AG04449 (cell line): Measurements from ENCODE around the gene TAF1C.
"Not testable (repeated sequence)": the region's sequence is repeated elsewhere in the genome, so short reads cannot be mapped to it uniquely, and the experiment has no call there.

Source experiments
- CTCF ChIA-PET: fragments of 350-600 bp; formaldehyde crosslinking; extraction: SDS; loops from one replicate; lab custom pipeline; 2021; ENCODE audit warnings: antibody characterized with exemption; lab: Yijun Ruan, JAX
- POLR2A ChIA-PET: fragments of 400-600, 350-600 bp; formaldehyde crosslinking; extraction: SDS; loops from one replicate; lab custom pipeline; 2020; ENCODE audit warnings: antibody characterized with exemption, inconsistent platforms; lab: Yijun Ruan, JAX
- DNase-seq: peaks from one replicate; pipeline ENCODE4 v3.0.0-alpha.2; 2010; ENCODE audit warnings: low read depth, low spot score
- H3K4me3 ChIP-seq: 2 replicates; pipeline ENCODE4 v1.5.1; 2011; ENCODE audit warnings: low read depth, mild to moderate bottlenecking, control low read depth, low read length
- CTCF ChIP-seq: IDR thresholded peaks from one replicate; pipeline ENCODE4 v1.5.1; 2011; ENCODE audit warnings: mild to moderate bottlenecking, moderate library complexity, low read length, control low read depth, inconsistent platforms; ENCODE audit not compliant: insufficient read depth; ENCODE audit errors: missing control alignments

The TAF1C gene

GRCh38 chr16:84207251-84207650 is 20.4 kb upstream of the TAF1C start:
- no peak for DNase-seq
- CTCF ChIA-PET = interaction anchor here (1.3 kb wide), 1 partner anchor 21 kb away, joined by 3 read pairs; the partner anchor contains the start of gene TAF1C

DNA sequence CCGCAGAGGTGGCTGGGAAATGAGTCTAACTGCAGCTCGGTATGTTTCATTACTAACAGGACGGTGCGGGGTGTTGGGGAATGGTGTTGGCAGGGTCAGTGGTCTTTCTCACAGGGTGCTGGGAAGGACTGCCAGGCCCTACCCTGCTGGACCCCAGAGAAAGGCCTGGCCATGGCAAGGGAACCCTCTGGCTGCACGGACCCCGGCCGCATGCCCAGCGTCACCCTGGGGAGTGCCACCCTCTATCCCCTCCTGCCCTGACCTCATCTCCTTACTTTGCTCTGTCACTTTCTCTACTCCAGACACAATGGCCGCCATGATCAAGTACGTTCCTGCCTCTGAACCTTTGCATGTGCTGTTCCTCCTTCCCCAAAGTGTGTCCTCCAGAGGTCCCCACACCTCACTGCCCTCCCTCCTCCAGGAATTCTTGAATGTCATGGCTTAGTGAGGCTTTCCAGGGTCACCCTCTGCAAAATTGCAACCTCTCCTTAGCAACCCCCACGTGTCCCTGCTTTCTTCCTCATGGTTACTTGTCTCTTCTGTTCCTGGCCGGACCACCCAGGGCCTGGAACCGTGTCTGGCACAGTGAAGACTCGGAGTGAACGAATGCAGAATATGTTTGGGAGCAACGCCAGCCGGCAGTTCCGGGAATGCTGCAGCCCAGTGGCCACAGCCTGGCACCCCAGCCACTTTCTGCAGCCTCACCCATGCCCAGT is 19.3 kb upstream of the TAF1C start:
- CTCF ChIA-PET = no interaction called here
- POLR2A ChIA-PET = no interaction called here
- no peak overlapping the region for H3K4me3 ChIP-seq
- no peak for TF ChIP-seq CTCF
- DNase-seq = no peak

More at GRCh38 chr16:84207251-84207650, 20.4 kb upstream of the TAF1C start:
- H3K4me3 ChIP-seq = no peak overlapping the region
- TF ChIP-seq CTCF = no peak
- POLR2A ChIA-PET = no interaction called here

DNA sequence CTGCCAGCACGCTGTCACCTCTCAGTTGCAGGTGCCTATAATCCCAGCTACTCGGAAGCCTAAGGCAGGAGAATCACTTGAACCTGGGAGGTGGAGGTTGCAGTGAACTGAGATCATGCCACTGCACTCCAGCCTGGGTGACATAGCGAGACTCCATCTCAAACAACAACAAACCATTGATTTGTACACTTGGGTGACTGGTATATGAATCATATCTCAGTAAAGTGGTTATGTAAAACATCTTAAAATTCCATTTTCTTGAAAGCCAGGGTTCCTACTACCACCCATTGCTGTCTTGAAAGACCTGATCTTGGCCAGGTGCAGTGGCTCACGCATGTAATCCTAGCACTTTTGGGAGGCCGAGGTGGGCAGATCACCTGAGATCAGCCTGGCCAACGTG is 18.3 kb upstream of the TAF1C start:
- DNase-seq, CTCF ChIA-PET, H3K4me3 ChIP-seq, POLR2A ChIA-PET: not testable (repeated sequence)

DNA sequence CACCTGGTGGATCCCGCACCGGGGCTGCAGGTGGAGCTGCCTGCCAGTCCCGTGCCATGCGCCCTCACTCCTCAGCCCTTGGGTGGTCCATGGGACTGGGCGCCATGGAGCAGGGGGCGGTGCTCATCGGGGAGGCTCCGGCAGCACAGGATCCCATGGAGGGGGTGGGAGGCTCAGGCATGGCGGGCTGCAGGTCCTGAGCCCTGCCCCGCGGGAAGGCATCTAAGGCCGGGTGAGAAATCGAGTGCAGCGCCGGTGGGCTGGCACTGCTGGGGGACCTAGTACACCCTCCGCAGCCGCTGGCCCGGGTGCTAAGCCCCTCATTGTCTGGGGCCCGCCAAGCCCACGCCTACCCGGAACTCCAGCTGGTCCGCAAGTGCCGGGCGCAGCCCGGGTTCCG is 17.7 kb upstream of the TAF1C start:
- DNase-seq, H3K4me3 ChIP-seq, POLR2A ChIA-PET: not testable (repeated sequence)
- CTCF ChIA-PET = interaction anchor here (1.4 kb wide), 1 partner anchor 120 kb away, joined by 4 read pairs; no protein-coding TSS in a partner anchor

DNA sequence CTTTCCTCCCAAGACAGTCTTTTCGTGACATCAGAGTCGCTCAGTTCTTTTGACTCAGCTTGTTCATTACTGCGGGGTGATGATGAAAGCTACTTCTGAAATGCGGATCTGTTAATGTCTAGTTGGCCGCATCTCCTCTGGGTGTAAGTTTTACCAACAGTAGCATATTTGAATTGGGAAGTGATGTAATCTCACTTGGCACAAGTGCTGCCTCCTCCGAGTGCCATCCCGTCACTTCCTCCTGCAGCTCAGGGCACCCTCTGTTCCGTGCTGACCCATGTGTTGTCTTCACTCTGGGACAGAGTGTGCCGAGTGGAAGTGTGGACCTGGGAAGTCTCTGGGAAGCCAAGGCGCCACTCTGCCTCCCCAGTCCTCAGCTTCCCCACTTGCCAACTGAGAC is 13.0 kb upstream of the TAF1C start:
- no peak overlapping the region for H3K4me3 ChIP-seq
- CTCF ChIA-PET = interaction anchor here (3.3 kb wide), 1 partner anchor 13 kb away, joined by 19 read pairs; the partner anchor contains the start of gene TAF1C
- DNase-seq = no peak
- no peak for TF ChIP-seq CTCF
- POLR2A ChIA-PET = no interaction called here

DNA sequence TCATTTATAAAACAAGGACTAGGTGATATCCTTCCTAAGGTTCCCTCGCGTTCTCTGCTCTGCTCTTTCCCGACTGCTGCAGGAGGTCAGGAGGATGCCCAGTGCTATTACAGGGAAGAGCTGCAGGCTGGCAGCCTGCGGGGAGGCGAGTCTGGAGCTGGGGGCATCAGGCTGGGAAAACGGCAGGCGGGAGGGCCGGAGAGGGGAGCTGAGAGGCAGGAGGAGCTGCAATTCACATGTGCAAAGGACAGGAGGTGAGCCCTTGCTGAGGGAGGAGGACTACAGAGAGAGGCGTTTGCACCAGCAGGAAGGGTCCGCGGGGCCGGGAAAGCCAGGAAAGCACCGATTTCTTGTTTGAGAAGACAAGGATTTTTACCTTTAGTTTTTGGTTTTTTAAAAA is 12.2 kb upstream of the TAF1C start:
- no peak overlapping the region for H3K4me3 ChIP-seq
- CTCF ChIA-PET = interaction anchor here (3.3 kb wide), 1 partner anchor 12 kb away, joined by 19 read pairs; the partner anchor contains the start of gene TAF1C
- no peak for DNase-seq
- POLR2A ChIA-PET = no interaction called here
- TF ChIP-seq CTCF = no peak

DNA sequence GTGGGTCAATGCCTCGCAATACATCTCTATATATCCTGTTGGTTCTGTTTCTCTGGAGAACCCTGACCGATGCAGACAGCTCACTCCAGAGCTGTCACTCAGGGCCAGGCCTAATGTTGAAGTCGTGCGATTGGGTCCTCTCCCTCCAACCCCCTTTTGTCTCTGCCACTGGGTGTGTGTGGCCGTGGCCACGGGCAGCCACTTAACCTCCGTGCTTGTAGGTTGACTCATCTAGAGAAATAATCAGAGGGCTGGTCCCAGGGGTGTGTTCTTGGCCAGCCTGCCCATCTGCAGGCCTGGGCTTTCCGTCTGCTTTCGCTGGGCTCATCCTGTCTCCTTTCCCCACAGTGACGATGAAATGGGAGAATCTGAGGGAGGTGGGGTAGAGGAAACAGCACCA is 11.5 kb upstream of the TAF1C start:
- DNase-seq = no peak
- ChIA-PET POLR2A (no interaction called here), CTCF (interaction anchor here (4.1 kb wide), 1 partner anchor 11 kb away, joined by 25 read pairs; the partner anchor contains the start of gene TAF1C)
- no peak overlapping the region for H3K4me3 ChIP-seq
- no peak for TF ChIP-seq CTCF
